ENCODE results near the gene DHRS3. TPM values are rescaled to one million over a fixed set of nuclear protein-coding genes. Genes with fewer than 3 reads are reported as not detected.
"Not testable (repeated sequence)": the region's sequence is repeated elsewhere in the genome, so short reads cannot be mapped to it uniquely, and the experiment has no call there.

The DHRS3 gene
- total RNA-seq, 1 experiment from 2014 or later, result not detected

- no peak for DNase-seq (ENCODE audit: low spot score)
Measured at GRCh38 chr1:12578860-12579422, 39.1 kb downstream of the DHRS3 start.

DNA sequence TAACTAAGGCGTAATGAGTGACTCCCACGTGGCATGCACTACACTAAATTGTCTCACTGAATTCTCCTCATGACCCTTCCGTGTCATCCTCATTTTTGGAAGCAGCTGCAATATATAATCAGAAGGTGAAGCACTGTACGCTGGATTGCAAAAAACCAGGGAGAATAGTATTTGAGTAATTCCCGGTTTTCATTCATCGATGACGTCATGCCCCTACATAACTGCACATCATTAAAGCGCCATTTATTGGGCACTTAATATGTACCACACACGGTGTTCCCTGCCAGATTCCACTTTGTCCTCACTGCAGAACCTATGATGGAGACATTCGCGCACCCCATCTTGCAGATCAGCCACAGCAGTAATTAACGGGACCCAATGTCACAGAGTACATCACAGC is 41.0 kb downstream of the DHRS3 start:
- no peak for DNase-seq (ENCODE audit: low spot score)

- no peak for DNase-seq (ENCODE audit: low spot score)
Measured at GRCh38 chr1:12574757-12575139, 43.3 kb downstream of the DHRS3 start.

DNA sequence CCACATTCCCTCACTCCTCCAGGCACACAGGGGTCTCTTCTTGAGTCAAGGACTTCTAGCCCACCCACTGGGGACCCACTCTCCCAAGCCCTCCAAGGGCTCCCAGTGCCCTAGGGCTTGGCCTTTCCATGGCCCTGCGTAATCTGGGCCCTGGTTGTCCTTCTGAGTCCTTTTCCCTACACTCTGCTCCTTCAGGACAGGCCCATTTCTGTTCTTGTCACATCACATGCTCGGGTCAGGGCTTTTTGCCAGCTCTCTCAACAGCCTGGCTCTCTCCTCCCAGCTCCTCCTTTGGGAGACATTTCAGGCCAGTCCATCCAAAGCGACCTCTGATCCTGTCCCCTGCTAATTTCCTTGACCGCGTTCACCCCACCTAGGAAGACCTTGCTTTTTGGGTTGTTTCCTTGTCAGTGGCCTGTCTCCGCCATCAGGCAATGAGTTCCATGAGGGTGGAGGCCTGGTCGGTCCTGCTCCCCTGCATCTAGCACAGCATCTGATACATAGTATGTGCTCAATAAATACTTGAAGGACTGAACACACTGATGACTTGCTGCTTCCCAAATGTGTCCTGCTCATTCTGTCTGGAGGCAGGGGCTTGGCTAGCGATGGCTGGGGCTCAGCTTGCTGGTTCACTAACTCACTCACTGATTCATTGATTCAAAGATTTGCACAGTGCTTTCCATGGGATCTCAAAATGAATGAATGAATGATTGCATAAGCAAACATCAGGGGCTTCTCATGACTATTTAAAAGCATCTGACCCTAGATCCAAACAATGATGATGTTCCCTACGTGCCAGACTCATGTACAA is 44.8 kb downstream of the DHRS3 start:
- no peak for DNase-seq (ENCODE audit: low spot score)

- peak; percentile 53 for DNase-seq (ENCODE audit: low spot score)
Measured at GRCh38 chr1:12572522-12572921, 45.5 kb downstream of the DHRS3 start.

GRCh38 chr1:12570291-12570690 is 47.7 kb downstream of the DHRS3 start:
- DNase-seq (ENCODE audit: low spot score), result no peak

GRCh38 chr1:12568009-12568767 is 49.8 kb downstream of the DHRS3 start:
- DNase-seq (ENCODE audit: low spot score), result no peak

GRCh38 chr1:12567288-12567819 is 50.7 kb downstream of the DHRS3 start:
- DNase-seq (ENCODE audit: low spot score), result no peak

- DNase-seq (ENCODE audit: low spot score), result no peak
Measured at GRCh38 chr1:12566484-12567287, 51.3 kb downstream of the DHRS3 start.

GRCh38 chr1:12565966-12566352 is 52.1 kb downstream of the DHRS3 start:
- no peak for DNase-seq (ENCODE audit: low spot score)

- DNase-seq (ENCODE audit: low spot score), result no peak
Measured at GRCh38 chr1:12565094-12565965, 52.7 kb downstream of the DHRS3 start.

DNA sequence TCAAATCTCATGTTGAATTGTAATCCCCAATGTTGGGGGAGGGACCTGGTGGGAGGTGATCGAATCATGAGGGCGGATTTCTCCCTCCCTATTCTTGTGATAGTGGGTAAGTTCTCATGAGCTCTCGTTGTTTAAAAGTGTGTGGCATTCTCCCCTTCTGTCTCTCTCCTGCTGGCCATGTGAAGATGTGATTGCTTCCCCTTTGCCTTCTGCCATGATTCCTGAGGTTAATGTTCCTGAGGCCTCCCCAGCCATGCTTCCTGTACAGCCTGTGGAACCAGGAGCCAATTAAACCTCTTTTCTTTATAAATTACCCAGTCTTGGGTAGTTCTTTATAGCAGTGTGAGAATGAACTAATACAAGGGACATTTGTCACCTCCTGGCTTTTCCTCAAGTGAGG is 53.8 kb downstream of the DHRS3 start:
- not testable (repeated sequence) for DNase-seq (ENCODE audit: low spot score)

GRCh38 chr1:12562955-12563576 is 54.9 kb downstream of the DHRS3 start:
- DNase-seq (ENCODE audit: low spot score), result no peak

- no peak for DNase-seq (ENCODE audit: low spot score)
Measured at GRCh38 chr1:12561121-12561520, 56.9 kb downstream of the DHRS3 start.

GRCh38 chr1:12556957-12557935 is 60.8 kb downstream of the DHRS3 start:
- no peak for DNase-seq (ENCODE audit: low spot score)

DNA sequence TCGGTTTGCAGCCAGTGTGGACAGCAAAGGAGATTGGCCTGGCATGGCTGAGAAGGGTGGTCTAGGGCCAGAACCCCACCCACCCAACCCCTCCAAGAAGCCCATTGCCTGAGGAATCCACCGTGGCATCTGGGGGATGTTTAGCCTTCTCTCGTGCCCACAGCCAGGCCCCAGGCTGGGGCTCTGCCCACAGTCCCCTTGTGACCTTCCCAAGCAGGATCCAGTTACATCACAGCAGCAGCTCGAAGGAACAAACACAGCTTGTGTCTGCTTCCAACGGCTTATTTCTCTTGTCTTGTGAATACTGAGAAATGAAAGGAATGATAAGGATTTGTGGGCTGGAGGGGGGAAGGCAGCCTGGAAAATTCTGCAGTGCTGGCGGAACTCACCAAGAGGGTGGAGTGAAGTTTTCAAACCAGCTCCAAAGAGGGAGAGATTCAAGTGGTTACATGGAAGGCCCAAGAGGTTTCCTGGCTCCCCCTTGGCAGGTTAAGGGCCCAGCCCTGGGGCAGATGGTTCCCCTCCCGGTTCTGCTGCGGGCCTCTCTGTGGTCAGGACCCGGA is 61.6 kb downstream of the DHRS3 start:
- peak; percentile 48 for DNase-seq (ENCODE audit: low spot score)

- no peak for DNase-seq (ENCODE audit: low spot score)
Measured at GRCh38 chr1:12555411-12556367, 62.3 kb downstream of the DHRS3 start.
